NK-92 treated with Interleukin-12 subunit alpha and Interleukin-12 subunit beta, amount 100 ng/mL, for 24 hours (cell line): Measurements from ENCODE around the gene TUBG1.

Source experiments
- DNase-seq: peaks from one replicate; lab custom pipeline; 2025; lab: John Stamatoyannopoulos, UW

Gene TUBG1

DNA sequence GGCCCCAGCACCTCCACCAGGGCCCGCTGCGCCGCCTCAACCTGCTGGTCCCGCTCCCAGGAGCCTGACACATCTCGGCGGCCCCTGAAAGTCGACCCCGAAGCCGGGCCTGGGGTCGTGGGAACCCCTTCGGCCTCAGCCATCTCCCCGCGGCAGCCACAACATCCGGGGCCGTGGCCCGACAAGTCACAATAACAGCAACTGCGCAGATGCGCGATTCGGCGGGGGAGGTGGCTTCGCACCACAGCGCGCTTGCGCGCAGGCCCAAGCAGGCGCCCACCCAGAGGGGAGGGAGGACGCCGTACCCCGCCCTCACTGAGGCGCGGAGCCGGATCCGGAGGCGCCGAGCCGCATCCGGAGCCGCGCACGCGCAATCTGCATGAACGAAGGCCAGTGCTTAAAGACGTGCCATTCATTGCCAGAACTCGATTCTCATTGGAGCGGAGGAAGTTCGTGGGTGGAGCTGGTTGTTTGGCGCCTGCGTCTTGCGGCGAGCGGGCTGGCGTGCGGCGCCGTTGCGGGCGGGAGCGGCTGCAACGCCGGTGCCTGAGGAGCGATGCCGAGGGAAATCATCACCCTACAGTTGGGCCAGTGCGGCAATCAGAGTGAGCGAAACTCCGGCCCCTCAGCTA, at the start of gene TUBG1, which contains the start of gene RETREG3:
TUBG1 (plus strand) TSS at position 502 of the 632 bp plus-strand sequence; CDS start at position 557, 55 bp downstream.
RETREG3 (minus strand) TSS at position 193 of the 632 bp plus-strand sequence; CDS start at position 143, 50 bp downstream.
- DNase-seq = peak; percentile 100

- no peak for DNase-seq
Observed at GRCh38 chr17:42560246-42560645, 49.2 kb upstream of the TUBG1 start.

DNA sequence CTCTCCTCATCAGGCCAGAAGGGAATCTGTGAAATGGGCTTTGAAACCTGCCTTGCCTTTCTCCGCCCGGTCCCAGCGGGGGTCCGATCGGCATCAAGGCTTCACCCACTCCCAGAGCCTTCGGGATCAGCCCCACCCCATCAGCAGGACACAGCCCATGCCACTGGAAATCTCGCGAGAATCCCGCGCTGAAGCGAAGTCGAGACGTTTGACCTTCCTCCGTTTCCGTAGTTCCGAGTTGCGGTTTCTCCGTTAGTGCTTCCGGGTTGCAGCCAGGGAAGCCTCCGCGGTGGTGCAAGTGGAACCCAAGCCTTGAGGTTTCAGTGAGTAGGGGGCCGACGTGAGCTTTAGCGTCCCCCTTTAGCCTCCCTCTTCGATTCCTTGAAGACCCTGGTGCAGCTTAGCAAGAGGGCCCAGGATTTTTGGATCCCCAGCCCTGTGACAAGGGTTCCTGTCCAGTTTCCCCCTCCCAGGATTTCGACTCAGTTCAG, 47.5 kb upstream of the TUBG1 start, which contains the start of gene COASY:
COASY (plus strand) TSS at position 252 of the 491 bp plus-strand sequence. CDS start 475 bp downstream, outside the sequence.
- peak; percentile 88 for DNase-seq

GRCh38 chr17:42562388-42563142, 46.9 kb upstream of the TUBG1 start:
- no peak for DNase-seq

DNA sequence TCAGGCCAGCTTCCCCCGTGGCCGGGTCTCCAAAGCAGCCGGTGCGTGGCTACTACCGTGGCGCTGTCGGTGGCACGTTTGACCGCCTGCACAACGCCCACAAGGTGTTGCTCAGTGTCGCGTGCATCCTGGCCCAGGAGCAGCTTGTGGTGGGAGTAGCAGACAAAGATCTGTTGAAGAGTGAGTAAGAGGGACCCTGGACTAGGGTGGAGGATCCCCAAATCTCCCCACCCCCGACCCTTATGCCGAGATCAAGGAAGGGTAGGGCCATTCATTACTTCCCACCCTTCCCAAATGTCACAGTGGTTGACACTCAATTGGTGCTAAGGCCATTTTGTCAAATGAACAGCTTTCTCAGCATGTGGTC, 46.4 kb upstream of the TUBG1 start:
- DNase-seq = no peak

DNA sequence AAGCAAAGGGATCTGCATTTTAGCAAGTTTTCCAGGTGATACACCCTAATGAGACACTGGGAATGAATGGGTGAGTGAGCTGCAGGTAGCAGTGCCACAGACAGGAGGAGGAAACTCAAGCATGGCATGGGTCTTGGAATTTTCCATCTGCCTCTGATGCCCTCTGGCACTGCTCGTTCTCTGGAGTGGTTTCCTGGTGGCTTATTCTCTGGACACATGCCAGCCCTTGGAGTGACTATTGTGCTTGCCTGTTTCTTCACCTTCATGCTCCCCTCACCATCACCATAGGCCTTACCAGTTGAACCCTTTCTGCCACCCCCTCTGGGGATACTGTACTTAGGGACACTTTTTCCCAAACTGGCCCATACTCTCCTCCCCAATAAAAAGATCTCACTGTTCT, 45.9 kb upstream of the TUBG1 start:
- no peak for DNase-seq

- DNase-seq = no peak
Observed at GRCh38 chr17:42563950-42564349, 45.5 kb upstream of the TUBG1 start.

GRCh38 chr17:42564815-42565522, 44.5 kb upstream of the TUBG1 start:
- no peak for DNase-seq

GRCh38 chr17:42565523-42566214, 43.8 kb upstream of the TUBG1 start:
- DNase-seq = no peak

DNA sequence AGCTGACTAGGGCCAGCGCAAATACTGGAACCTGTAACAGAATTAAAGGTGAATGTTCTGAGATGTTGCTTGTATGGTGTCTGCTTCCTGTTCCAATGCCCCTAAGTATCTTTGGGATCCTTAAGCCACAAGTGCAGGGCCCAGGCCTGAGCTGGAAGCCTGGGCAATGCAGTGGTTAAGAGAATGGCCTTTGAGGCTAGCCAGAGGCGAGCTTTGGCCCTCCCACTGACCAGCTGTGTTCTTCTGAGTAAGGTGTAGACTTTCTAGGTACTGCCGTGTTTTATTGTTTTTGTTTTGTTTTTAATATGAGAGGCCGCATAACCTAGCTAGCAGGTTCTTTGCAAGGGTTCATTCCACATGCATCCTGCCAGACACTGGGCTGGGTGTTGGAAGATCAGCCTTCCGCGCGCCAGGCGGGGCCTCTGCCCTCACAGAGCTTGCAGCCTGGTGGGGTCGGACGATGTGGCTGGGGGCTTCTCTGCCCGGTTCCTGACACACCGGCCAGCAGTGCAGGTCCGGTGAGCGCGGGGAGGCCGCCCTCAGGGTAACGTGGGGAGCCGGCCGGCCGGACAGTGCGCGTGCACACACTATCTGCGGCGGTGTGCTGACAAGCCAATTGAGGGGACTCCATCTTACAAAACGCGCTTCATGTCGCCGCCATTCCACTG, 43.1 kb upstream of the TUBG1 start:
- no peak for DNase-seq

DNA sequence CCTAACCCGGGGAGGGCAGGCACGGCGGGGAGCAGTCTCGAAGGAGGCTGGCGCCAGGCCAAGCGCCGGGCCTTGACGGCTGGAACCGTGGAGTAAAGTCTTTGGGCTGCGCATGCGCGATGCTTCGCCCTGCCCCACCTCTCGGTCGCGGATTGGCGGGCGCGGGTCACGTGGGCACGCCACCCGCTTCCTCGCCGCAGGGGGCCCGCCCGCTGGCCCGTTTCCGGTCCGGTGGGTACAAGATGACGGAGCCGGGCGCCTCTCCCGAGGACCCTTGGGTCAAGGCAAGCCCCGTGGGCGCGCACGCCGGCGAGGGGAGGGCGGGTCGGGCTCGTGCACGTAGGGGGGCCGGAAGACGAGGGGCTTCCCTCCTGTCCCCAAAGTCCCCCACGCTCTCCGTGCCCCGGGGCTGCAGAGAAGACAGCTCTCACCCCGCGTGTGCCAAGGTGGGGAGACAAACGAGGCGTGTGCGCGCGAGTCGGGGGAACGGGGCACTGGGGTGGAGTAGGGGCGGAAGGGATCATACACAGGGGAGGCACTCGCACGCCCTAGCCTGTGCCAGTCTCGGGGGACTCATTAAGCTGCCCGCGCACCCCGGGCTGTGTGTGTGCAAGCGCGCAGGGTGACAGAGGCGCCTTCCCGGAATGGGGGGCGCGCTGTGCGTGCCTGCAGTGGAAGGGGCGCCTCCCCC, 42.5 kb upstream of the TUBG1 start, which contains the start of gene MLX:
MLX (plus strand) TSS at position 218 of the 691 bp plus-strand sequence; CDS start at position 243, 25 bp downstream.
- DNase-seq = peak; percentile 92

DNA sequence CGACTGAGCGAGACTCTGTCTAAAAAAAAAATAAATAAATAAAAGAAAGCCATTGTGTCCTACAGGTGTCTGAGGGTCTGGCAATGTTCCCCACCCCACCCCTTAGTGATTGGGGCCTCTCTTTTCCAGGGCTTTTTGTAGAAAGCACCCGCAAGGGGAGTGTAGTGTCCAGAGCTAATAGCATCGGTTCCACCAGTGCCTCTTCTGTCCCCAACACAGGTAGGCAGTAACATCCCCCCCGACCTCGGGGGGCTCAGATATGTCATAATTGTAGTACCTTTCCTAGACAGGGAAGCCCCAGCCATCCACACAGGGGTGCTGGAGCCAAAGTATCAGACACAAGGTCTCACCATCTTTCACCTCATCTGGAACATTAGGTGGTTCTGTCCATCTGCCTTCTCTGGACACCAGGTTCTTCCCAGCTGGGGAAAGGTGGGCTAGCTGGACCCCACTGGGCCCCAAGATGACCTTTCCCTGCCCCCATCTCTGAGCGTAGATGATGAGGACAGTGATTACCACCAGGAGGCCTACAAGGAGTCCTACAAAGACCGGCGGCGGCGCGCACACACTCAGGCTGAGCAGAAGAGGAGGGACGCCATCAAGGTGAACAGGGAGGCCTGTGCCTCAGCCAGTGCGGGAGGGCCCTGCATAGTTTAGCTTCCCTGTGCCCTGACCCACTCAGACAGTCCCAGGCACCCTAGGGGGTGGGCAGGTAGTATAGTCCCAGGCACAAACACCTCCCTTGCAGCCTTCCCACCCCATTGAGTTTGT, 41.0 kb upstream of the TUBG1 start:
- no peak for DNase-seq

- no peak for DNase-seq
Observed at GRCh38 chr17:42571435-42572225, 37.9 kb upstream of the TUBG1 start.

- no peak for DNase-seq
Observed at GRCh38 chr17:42573095-42573494, 36.4 kb upstream of the TUBG1 start.

GRCh38 chr17:42574463-42574862, 35.0 kb upstream of the TUBG1 start:
- DNase-seq = no peak

DNA sequence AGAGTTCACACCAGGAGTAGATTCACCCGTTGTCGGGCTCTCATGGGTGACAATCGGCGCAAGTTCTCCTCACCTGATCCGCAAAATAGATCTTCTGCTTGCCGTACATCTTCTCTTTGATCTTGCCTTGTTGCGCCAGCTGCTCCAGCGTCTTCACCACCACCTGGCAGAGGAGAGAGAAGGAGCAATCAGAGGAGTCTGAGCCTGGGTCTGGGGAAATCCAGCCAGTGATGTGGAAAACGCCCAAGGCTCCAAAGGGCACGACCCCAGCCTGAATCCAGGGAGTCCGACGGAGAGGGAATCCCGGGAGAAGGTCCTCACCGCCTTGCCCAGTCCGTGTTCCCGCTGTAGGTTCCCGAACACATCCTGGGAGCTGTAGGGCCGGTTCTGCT, 32.3 kb upstream of the TUBG1 start:
- no peak for DNase-seq

- DNase-seq = peak; percentile 93
Observed at GRCh38 chr17:42577532-42578281, 31.8 kb upstream of the TUBG1 start, which contains the start of gene PSMC3IP. PSMC3IP (minus strand) TSS chr17:42577729; CDS start chr17:42577686, 43 bp downstream.

GRCh38 chr17:42578282-42578869, 31.1 kb upstream of the TUBG1 start:
- peak; percentile 53 for DNase-seq
